Liver (tissue), 3 donors: ENCODE measurements around the gene CEP131.

Experiments
- FOXA1 ChIP-seq: IDR thresholded peaks from 2 replicates; pipeline ENCODE4 v1.6.1; 2016; ENCODE audit warnings: antibody characterized with exemption
- JUND ChIP-seq, 2 donors: IDR thresholded peaks; 2 replicates each; pipeline ENCODE4 v1.6.1; 2016; ENCODE audit warnings: antibody characterized with exemption in 2 of 2
- RAD21 ChIP-seq, 2 donors: IDR thresholded peaks; 2 replicates each; pipeline ENCODE4 v1.6.1; 2016; ENCODE audit warnings: antibody characterized with exemption in 2 of 2, mild to moderate bottlenecking in 2 of 2
- RXRA ChIP-seq, 2 donors: IDR thresholded peaks; 2 replicates each; pipeline ENCODE4 v1.6.1; 2017 to 2018; ENCODE audit warnings: antibody characterized with exemption in 2 of 2, mild to moderate bottlenecking in 1 of 2
- TAF1 ChIP-seq: conservative IDR thresholded peaks from 2 replicates; pipeline ENCODE4 v1.6.1; 2016; ENCODE audit warnings: antibody characterized with exemption, mild to moderate bottlenecking
- TF ChIP-seq, protein P1 (sequence below): IDR thresholded peaks from 2 replicates; pipeline ENCODE4 v1.6.1; 2016; ENCODE audit warnings: antibody characterized with exemption
- TF ChIP-seq, protein P2 (sequence below): fragments of 150-350 bp; IDR thresholded peaks from 2 replicates; pipeline ENCODE4 v1.5.1; 2017; ENCODE audit warnings: improper control_type of control experiment, low read depth, low read length; ENCODE audit not compliant: missing input control
- donor health status: healthy.
- donor health status: healthy.

DNA sequence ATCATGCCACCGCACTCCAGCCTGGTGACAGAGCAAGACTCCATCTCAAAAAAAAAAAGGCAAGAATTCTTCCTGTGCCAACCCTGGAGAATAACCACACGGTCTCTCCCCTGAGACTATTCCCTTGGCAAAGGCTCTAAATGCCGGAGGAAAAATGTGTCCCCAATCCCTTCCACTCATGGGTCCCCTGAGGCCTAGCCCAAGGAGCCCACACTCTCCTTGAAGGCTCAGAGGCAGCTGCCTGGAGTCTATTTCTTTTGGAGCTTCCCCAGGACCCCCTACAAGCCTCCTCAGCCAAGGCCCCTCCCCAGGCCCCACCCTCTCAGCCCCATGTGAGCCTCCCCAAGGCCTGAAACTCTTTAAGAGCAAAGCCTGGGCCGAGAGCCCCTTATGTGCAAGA is 16.6 kb downstream of the CEP131 start:
- TF ChIP-seq, protein P1, sequence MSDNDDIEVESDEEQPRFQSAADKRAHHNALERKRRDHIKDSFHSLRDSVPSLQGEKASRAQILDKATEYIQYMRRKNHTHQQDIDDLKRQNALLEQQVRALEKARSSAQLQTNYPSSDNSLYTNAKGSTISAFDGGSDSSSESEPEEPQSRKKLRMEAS = no peak
- TF ChIP-seq, protein P2, sequence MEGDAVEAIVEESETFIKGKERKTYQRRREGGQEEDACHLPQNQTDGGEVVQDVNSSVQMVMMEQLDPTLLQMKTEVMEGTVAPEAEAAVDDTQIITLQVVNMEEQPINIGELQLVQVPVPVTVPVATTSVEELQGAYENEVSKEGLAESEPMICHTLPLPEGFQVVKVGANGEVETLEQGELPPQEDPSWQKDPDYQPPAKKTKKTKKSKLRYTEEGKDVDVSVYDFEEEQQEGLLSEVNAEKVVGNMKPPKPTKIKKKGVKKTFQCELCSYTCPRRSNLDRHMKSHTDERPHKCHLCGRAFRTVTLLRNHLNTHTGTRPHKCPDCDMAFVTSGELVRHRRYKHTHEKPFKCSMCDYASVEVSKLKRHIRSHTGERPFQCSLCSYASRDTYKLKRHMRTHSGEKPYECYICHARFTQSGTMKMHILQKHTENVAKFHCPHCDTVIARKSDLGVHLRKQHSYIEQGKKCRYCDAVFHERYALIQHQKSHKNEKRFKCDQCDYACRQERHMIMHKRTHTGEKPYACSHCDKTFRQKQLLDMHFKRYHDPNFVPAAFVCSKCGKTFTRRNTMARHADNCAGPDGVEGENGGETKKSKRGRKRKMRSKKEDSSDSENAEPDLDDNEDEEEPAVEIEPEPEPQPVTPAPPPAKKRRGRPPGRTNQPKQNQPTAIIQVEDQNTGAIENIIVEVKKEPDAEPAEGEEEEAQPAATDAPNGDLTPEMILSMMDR = no peak
- no peak for TF ChIP-seq TAF1
- TF ChIP-seq JUND (IDR thresholded peaks at IDR 0.05) = no peak
- no peak for TF ChIP-seq RXRA (IDR thresholded peaks at IDR 0.05)
- no peak for TF ChIP-seq FOXA1
- no peak for TF ChIP-seq RAD21 (IDR thresholded peaks at IDR 0.05)
